Activated CD8-positive, alpha-beta memory T cell treated with anti-CD3 and anti-CD28 coated beads, Interleukin-2, amount 10 ng/mL, durations not matched to agents 7 days and 5 days (primary cell): ENCODE data around the gene CD2AP. TPM values are rescaled to one million over a fixed set of nuclear protein-coding genes. Genes with fewer than 3 reads are reported as not detected.

Experiments
- ATAC-seq: fragments of 150-1000 bp; cut with Tn5 transposase; one replicate; pipeline ENCODE4 v1.10.0; 2021; ENCODE audit warnings: moderate library complexity
- CTCF ChIA-PET: fragments of 350-600 bp; sonication (Branson Sonifier 250); formaldehyde crosslinking; loops from one replicate; lab custom pipeline; 2021; ENCODE audit warnings: antibody characterized with exemption; lab: Charles Lee
- DNase-seq: peaks from one replicate; pipeline ENCODE4 v3.0.0-alpha.2; 2020
- H3K27ac Mint-ChIP-seq: one replicate; pipeline ENCODE4 v1.8.0; 2021; ENCODE audit warnings: mild to moderate bottlenecking, mixed read lengths
- H3K27me3 Mint-ChIP-seq: one replicate; pipeline ENCODE4 v1.8.0; 2021; ENCODE audit warnings: mixed read lengths
- H3K36me3 Mint-ChIP-seq: one replicate; pipeline ENCODE4 v1.8.0; 2021; ENCODE audit warnings: mild to moderate bottlenecking, mixed read lengths
- H3K4me1 Mint-ChIP-seq: one replicate; pipeline ENCODE4 v1.8.0; 2021; ENCODE audit warnings: mixed read lengths
- H3K4me3 Mint-ChIP-seq: one replicate; pipeline ENCODE4 v1.8.0; 2021; ENCODE audit warnings: mild to moderate bottlenecking, moderate library complexity, mixed read lengths
- H3K9me3 Mint-ChIP-seq: one replicate; pipeline ENCODE4 v1.8.0; 2022; ENCODE audit warnings: low read depth, mixed read lengths
- total RNA-seq, 2 experiments: library from RNA; stranded (reverse); gene quantifications; one replicate each; pipeline ENCODE4 v1.2.3, GENCODE V29; 2021

Gene CD2AP
- total RNA-seq, 2 experiments from 2014 or later = 25.5 to 30.9 TPM

DNA sequence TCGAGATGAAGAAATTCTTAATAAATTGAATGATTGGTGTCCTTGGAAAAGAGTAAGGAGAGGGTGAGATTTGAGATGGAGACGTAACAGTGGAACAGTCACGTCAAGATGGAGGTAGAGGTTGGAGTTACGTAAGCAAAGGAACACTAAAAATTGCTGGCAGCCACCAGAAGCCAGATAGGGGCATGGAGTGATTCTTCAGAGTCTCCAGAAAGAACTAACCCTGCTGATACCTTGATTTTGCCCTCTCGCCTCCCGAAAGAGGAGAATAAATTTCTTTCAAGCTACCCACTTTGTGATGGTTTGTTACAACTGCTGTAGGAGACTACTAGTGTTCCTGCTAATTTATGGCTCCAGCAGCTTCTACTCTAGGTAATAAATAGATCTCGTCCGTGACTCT lies 17.6 kb downstream of the CD2AP start:
- ATAC-seq (no peak), DNase-seq (no peak)
- Mint-ChIP-seq H3K9me3 (no peaks in the 10 kb centered on the region), H3K4me1 (peaks cover 1% of the 10 kb centered on the region), H3K36me3 (peaks cover 17% of the 10 kb centered on the region), H3K27ac (no peak overlapping the region), H3K27me3 (no peaks in the 10 kb centered on the region), H3K4me3 (no peak overlapping the region)
- CTCF ChIA-PET = no interaction called here

DNA sequence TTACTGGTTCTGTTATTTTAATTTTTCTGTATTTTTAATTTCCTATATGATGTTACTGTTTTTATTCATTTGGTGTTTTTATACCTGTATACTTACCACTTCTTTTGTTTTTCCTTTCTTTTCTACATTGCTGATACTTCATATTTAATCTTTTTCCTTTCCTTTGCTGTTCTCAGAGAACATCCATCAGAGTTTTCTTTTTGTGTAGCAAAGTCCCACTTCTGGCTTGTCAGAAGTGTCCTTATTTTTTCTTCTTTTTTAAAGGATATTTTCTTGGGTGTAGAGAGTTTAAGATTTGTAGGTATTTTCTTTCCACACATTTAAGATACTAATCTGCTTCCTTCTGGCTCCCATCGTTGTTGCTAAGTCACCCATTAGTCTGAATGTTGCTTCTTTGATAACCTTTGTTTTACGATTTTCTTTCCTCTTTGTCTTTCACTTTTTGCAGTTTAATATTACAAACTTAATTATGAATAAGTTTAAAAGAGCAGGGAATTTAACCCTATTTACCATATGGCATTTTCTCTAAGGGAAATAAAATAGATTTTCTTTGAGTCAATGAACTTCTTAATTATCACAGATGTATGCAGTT lies 18.5 kb downstream of the CD2AP start:
- Mint-ChIP-seq H3K27ac (no peak overlapping the region), H3K36me3 (peaks cover 17% of the 10 kb centered on the region), H3K4me1 (peaks cover 1% of the 10 kb centered on the region), H3K9me3 (no peaks in the 10 kb centered on the region), H3K4me3 (no peak overlapping the region), H3K27me3 (no peaks in the 10 kb centered on the region)
- no peak for ATAC-seq
- DNase-seq = no peak
- CTCF ChIA-PET = no interaction called here

GRCh38 chr6:47496935-47497579 lies 19.5 kb downstream of the CD2AP start:
- Mint-ChIP-seq H3K36me3 (peaks cover 19% of the 10 kb centered on the region), H3K4me3 (no peak overlapping the region), H3K9me3 (no peaks in the 10 kb centered on the region), H3K27ac (no peak overlapping the region), H3K27me3 (no peaks in the 10 kb centered on the region), H3K4me1 (peaks cover 5% of the 10 kb centered on the region)
- CTCF ChIA-PET = no interaction called here
- DNase-seq (no peak), ATAC-seq (no peak)

DNA sequence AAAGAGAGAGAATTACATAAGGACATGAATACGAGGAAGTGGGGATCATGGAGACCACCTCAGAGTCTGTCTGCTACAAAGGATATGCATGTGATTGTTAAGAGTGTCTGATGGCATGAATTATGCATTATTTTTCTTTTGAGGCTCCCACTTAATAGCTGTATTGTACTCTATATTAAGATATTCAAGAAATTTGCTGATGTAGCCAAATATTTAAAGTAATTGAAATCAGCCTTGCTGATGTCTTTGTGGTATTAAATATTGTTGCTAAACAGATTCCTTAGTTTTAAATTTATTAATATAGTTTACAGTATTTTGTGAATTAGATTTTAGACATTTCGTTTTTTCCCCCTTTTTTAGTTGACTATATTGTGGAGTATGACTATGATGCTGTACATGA lies 25.3 kb downstream of the CD2AP start:
- Mint-ChIP-seq H3K4me3 (no peak overlapping the region), H3K4me1 (peaks cover 15% of the 10 kb centered on the region), H3K27ac (no peak overlapping the region), H3K9me3 (peaks cover 2% of the 10 kb centered on the region), H3K27me3 (no peaks in the 10 kb centered on the region), H3K36me3 (peaks cover 26% of the 10 kb centered on the region)
- CTCF ChIA-PET = interaction anchor here (0.6 kb wide), 1 partner anchor 32 kb away, joined by 3 read pairs; no protein-coding TSS in a partner anchor
- ATAC-seq (no peak), DNase-seq (no peak)

DNA sequence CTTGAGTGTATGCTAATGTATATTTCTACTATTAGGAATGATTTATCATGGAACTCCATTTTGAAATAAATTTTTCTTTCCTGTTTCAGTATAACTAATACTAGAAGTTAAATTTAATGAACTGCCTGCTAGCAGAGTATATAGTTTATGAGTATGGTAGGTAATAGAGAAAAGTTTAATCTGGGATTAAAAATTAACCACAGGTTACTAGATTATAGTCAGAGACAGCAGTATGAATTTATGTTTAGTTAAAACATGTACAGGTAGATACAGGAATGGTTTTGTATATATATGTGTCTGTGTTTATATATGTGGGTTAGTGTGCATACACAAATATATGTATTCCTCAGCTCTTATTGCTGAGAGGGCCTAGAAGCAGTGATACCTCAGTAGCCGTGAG lies 32.3 kb downstream of the CD2AP start:
- peaks cover 56% of the 10 kb centered on the region for H3K36me3 Mint-ChIP-seq
- H3K4me1 Mint-ChIP-seq = peaks cover 22% of the 10 kb centered on the region
- no peak overlapping the region for H3K4me3 Mint-ChIP-seq
- H3K27ac Mint-ChIP-seq = no peak overlapping the region
- no peaks in the 10 kb centered on the region for H3K27me3 Mint-ChIP-seq
- CTCF ChIA-PET = no interaction called here
- peaks cover 10% of the 10 kb centered on the region for H3K9me3 Mint-ChIP-seq
- DNase-seq = no peak
- no peak for ATAC-seq

GRCh38 chr6:47512872-47513271 lies 35.3 kb downstream of the CD2AP start:
- no peaks in the 10 kb centered on the region for H3K27me3 Mint-ChIP-seq

DNA sequence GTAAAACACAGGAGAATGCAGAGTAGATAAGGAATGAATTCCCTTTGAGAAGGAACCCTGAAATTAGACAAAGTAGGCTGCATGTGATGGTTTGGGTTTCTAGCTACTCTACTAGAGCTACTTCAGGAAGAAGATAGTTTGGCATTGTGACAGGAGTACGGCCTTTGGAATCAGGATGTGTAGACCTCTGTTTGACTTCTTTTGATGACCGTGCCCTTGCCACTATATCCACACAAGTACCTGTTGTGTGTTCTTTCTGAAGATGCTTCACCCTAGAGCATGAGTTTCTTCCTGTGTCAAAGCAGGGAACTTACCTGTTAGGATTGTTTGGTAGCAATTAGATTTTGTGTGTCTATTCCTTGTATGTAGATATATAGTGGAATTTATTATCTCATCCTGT lies 41.7 kb downstream of the CD2AP start:
- no peaks in the 10 kb centered on the region for H3K9me3 Mint-ChIP-seq
- no peak for DNase-seq
- no peak for ATAC-seq
- H3K36me3 Mint-ChIP-seq = peaks cover 13% of the 10 kb centered on the region
- no peaks in the 10 kb centered on the region for H3K27me3 Mint-ChIP-seq
- no peak overlapping the region for H3K4me3 Mint-ChIP-seq
- peaks cover 10% of the 10 kb centered on the region for H3K4me1 Mint-ChIP-seq
- CTCF ChIA-PET = no interaction called here
- no peak overlapping the region for H3K27ac Mint-ChIP-seq

More at GRCh38 chr6:47512872-47513271, 35.3 kb downstream of the CD2AP start:
- Mint-ChIP-seq H3K36me3 (peaks cover 56% of the 10 kb centered on the region), H3K9me3 (peaks cover 8% of the 10 kb centered on the region), H3K4me3 (no peak overlapping the region), H3K4me1 (peaks cover 11% of the 10 kb centered on the region), H3K27ac (no peak overlapping the region)
- DNase-seq (no peak), ATAC-seq (no peak)
- CTCF ChIA-PET = interaction anchor here (0.7 to 1.3 kb wide), 2 partner anchors 35 to 116 kb away, joined by 3 read pairs; partner anchors contain the start of gene CD2AP

DNA sequence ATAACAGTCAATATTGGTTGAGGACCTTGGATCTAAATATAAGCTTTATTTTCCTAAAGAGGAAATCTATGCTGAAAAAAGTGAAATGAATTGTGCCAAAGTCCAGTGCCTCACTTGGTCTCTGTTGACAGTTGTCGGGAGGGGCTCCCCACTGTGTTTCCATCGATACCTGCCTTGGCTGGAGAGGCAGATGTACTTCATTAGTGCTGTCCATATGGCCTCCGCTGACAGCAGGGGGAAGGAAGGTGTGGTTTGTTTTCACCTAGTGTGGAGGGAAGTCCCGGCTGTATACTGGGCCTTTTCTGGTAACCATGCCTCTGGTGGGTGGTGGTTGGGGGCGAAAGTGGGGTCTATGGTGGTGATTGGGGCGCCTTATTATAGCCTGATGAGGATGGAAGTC lies 42.7 kb downstream of the CD2AP start:
- H3K27me3 Mint-ChIP-seq = no peaks in the 10 kb centered on the region
- H3K27ac Mint-ChIP-seq = no peak overlapping the region
- no peak overlapping the region for H3K4me3 Mint-ChIP-seq
- no peaks in the 10 kb centered on the region for H3K9me3 Mint-ChIP-seq
- CTCF ChIA-PET = interaction anchor here (0.7 to 1.0 kb wide), 2 partner anchors 16 to 64 kb away, joined by 3 read pairs; no protein-coding TSS in a partner anchor
- no peak for ATAC-seq
- no peak for DNase-seq
- peaks cover 10% of the 10 kb centered on the region for H3K36me3 Mint-ChIP-seq
- H3K4me1 Mint-ChIP-seq = peaks cover 10% of the 10 kb centered on the region

GRCh38 chr6:47521961-47522360 lies 44.4 kb downstream of the CD2AP start:
- no peak for DNase-seq
- Mint-ChIP-seq H3K27ac (no peak overlapping the region), H3K9me3 (no peaks in the 10 kb centered on the region), H3K4me3 (no peak overlapping the region), H3K4me1 (peaks cover 10% of the 10 kb centered on the region), H3K27me3 (no peaks in the 10 kb centered on the region), H3K36me3 (peaks cover 10% of the 10 kb centered on the region)
- no peak for ATAC-seq
- CTCF ChIA-PET = no interaction called here

DNA sequence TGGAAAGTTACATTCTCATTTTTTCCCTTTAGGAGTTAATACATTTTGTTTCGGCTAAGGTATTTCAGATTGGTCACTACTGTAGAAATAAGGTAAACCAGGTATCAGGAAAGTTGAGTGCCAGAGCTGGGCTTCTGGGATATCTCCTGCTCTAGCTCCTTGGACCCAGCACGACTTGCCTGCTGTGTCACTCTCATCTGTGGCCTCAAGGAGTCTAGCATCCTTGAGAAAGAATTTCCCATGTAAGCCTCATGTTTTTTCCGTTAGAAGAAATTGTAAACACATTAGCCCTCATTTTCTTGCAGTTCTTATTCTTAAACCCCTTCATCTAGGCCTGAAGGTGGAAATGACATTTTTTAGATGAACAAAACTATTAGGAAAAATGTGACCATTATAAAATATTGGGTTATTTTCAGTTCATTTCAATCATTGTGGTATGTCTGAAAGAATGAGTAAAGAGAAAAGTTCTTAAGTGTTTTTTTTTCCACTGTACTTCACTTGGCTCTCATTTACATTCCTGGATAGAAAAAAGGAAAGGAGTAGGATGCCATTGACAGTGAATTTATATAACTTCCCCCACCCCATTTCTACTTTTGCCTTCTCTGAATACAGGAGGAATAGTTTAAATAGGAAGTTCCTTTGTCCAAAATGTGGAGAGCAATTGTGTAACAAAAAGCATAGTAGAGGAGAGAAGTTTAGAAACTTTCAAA lies 46.7 kb downstream of the CD2AP start:
- no peaks in the 10 kb centered on the region for H3K9me3 Mint-ChIP-seq
- peaks cover 10% of the 10 kb centered on the region for H3K4me1 Mint-ChIP-seq
- ATAC-seq (no peak), DNase-seq (no peak)
- H3K36me3 Mint-ChIP-seq = peaks cover 23% of the 10 kb centered on the region
- H3K4me3 Mint-ChIP-seq = no peak overlapping the region
- CTCF ChIA-PET = no interaction called here
- H3K27ac Mint-ChIP-seq = no peak overlapping the region
- H3K27me3 Mint-ChIP-seq = no peaks in the 10 kb centered on the region

DNA sequence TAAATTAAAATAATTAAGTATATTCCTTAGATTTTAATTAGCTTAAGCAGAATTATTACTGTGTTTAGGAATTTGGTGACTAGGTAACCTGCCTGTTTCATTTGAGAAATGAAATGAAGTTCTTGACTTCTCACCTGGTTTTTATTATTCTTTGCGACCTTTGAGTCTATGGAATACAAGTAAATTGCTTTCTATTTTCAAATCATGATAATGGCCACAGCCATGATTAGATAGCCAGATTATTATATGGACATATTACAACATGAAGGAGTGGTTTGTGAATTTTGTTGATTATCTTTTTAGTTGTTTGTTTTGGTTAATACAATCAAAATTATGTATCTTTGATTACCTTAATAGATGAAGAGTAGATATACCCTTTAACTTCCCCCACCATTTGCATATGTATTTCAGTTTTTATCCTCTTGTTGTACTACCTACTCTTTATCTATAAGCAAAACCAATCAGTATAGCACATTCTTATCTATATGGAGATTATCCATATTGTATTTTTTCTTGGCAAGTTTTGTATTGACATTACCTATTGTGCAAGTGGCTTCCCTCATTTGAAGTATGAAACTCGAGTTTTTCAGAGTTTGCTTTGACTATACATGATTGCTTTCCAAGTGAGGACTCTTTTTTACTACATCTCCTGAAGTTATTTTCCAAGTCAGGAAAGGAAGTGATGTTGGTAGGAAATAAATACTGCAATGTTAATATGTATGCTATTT lies 47.9 kb downstream of the CD2AP start:
- H3K4me1 Mint-ChIP-seq = peaks cover 6% of the 10 kb centered on the region
- CTCF ChIA-PET = no interaction called here
- H3K9me3 Mint-ChIP-seq = peaks cover 3% of the 10 kb centered on the region
- H3K4me3 Mint-ChIP-seq = no peak overlapping the region
- H3K27me3 Mint-ChIP-seq = no peaks in the 10 kb centered on the region
- no peak for ATAC-seq
- no peak for DNase-seq
- H3K36me3 Mint-ChIP-seq = peaks cover 26% of the 10 kb centered on the region
- no peak overlapping the region for H3K27ac Mint-ChIP-seq

DNA sequence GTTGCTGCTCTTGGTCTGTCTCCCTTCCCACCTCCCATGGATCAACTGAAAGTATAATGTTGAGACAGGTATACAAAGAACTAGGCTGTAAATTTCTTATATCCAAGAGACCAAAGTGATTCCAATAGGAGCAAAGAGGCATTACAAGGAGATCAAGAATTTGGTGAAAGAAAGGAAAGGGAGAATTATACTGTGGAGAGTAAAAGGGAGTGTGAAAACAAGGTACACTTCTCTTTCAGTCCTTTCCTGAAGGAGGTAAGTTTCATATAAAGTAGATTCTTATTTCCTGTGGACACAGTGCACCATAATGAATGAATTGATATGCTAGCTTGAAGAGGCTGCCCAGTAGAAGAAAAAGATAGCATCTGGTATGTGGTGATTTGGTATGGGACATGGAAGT lies 49.7 kb downstream of the CD2AP start:
- no peak for ATAC-seq
- Mint-ChIP-seq H3K9me3 (peaks cover 3% of the 10 kb centered on the region), H3K27ac (no peak overlapping the region), H3K36me3 (peaks cover 26% of the 10 kb centered on the region), H3K27me3 (no peaks in the 10 kb centered on the region), H3K4me3 (no peak overlapping the region), H3K4me1 (peaks cover 3% of the 10 kb centered on the region)
- no peak for DNase-seq
- CTCF ChIA-PET = no interaction called here

GRCh38 chr6:47529734-47530133 lies 52.1 kb downstream of the CD2AP start:
- CTCF ChIA-PET = no interaction called here
- ATAC-seq (no peak), DNase-seq (no peak)
- H3K27me3 Mint-ChIP-seq = no peaks in the 10 kb centered on the region
- H3K4me1 Mint-ChIP-seq = peaks cover 3% of the 10 kb centered on the region
- no peak overlapping the region for H3K4me3 Mint-ChIP-seq
- peaks cover 35% of the 10 kb centered on the region for H3K36me3 Mint-ChIP-seq
- no peak overlapping the region for H3K27ac Mint-ChIP-seq
- peaks cover 3% of the 10 kb centered on the region for H3K9me3 Mint-ChIP-seq
